IPS-15b (cell line): Measurements from ENCODE around the gene CCDC194.
A peak's percentile ranks its signal among the peaks of the same experiment; 100 is the strongest.

Experiments
- H3K27me3 ChIP-seq: one replicate; pipeline ENCODE4 v1.6.1; 2013; ENCODE audit warnings: low read length; ENCODE audit not compliant: control insufficient read depth, insufficient read depth
- H3K36me3 ChIP-seq: one replicate; pipeline ENCODE4 v1.6.1; 2013; ENCODE audit warnings: low read length; ENCODE audit not compliant: control insufficient read depth, insufficient read depth
- H3K4me1 ChIP-seq: one replicate; pipeline ENCODE4 v1.6.1; 2013; ENCODE audit warnings: mild to moderate bottlenecking, low read length; ENCODE audit not compliant: control insufficient read depth, insufficient read depth
- H3K4me3 ChIP-seq: one replicate; pipeline ENCODE4 v1.5.1; 2013; ENCODE audit warnings: low read depth, low read length
- H3K9ac ChIP-seq: one replicate; pipeline ENCODE4 v1.6.1; 2013; ENCODE audit warnings: low read depth, mild to moderate bottlenecking, low read length
- H3K9me3 ChIP-seq: one replicate; pipeline ENCODE4 v1.6.1; 2013; ENCODE audit warnings: mild to moderate bottlenecking, low read length; ENCODE audit not compliant: control insufficient read depth, insufficient read depth

Gene CCDC194

DNA sequence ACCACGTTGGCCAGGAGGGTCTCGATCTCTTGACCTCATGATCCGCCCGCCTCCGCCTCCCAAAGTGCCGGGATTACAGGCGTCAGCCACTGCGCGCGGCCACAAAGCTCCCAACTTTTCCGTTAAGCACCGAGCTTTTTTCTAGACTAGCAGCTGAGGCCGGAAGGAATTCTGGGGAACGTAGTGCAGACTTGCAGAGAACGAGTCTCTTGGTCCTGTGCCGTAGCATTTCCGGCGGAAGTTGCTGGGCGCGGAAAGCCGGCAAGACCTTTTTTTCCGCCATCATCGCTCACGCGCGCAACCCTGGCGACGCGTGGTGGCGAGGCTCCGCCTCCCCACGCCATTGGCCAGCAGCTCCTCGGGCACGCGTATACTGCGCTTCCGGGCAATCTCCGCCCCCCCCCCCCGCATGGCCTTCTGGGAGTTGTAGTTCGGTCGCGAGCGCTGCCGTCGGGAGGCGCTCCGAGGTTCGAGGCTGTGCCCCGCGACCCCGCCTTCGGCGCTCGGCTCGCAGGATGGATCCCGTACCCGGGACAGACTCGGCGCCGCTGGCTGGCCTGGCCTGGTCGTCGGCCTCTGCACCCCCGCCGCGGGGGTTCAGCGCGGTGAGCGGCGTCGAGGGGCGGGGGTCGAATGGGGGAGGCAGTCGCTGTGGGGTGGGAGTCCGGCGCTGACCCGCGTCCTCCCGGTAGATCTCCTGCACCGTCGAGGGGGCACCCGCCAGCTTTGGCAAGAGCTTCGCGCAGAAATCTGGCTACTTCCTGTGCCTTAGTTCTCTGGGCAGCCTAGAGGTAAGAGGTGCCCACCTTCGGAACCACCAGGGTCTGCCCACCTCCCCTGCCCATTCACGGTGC, 25.9 kb upstream of the CCDC194 start, which contains the start of gene MVB12A:
Gene MVB12A, plus strand, starts transcription at position 427 of the 854 bp plus-strand sequence. Its CDS starts 89 bp downstream, at position 516.
- Histone ChIP-seq H3K9ac (peak within 1 kb of the TSS; percentile 78), H3K4me3 (peak within 1 kb of the TSS; percentile 93), H3K27me3 (no peaks in the 10 kb centered on the region), H3K36me3 (no peaks in the 10 kb centered on the region), H3K4me1 (peaks cover 4% of the 10 kb centered on the region), H3K9me3 (no peaks in the 10 kb centered on the region)

GRCh38 chr19:17419154-17419620, 25.2 kb upstream of the CCDC194 start:
- Histone ChIP-seq H3K27me3 (no peaks in the 10 kb centered on the region), H3K4me3 (peak overlapping the region; percentile 53), H3K4me1 (peaks cover 7% of the 10 kb centered on the region), H3K36me3 (no peaks in the 10 kb centered on the region), H3K9me3 (no peaks in the 10 kb centered on the region), H3K9ac (peak overlapping the region; percentile 78)

- no peaks in the 10 kb centered on the region for H3K36me3 ChIP-seq
- H3K4me1 ChIP-seq: peaks cover 7% of the 10 kb centered on the region
- peak overlapping the region; percentile 53 for H3K4me3 ChIP-seq
Observed at GRCh38 chr19:17418710-17419109, 24.7 kb upstream of the CCDC194 start.

GRCh38 chr19:17415121-17415520, 21.1 kb upstream of the CCDC194 start:
- Histone ChIP-seq H3K4me1 (peaks cover 11% of the 10 kb centered on the region), H3K9me3 (no peaks in the 10 kb centered on the region), H3K27me3 (peaks cover 3% of the 10 kb centered on the region), H3K36me3 (no peaks in the 10 kb centered on the region), H3K9ac (no peak overlapping the region), H3K4me3 (peak overlapping the region; percentile 27)

More at GRCh38 chr19:17418710-17419109, 24.7 kb upstream of the CCDC194 start:
- H3K9me3 ChIP-seq: no peaks in the 10 kb centered on the region
- H3K27me3 ChIP-seq: peaks cover 1% of the 10 kb centered on the region
- H3K9ac ChIP-seq: no peak overlapping the region

DNA sequence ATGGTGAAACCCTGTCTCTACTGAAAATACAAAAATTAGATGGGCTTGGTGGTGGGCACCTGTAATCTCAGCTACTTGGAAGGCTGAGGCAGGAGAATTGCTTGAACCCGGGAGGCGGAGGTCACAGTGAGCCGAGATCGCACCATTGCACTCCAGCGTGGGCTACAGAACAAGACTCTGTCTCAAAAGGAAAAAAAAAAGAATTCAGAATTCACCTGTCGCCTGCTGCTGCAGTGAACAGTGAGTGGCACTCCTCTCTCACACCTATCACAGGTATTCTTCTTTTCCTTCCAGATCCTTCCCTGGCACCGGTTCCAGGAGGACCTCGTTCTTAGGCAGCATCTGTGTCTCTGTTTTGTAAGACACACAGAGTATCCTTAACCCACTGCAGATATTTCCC, 20.1 kb upstream of the CCDC194 start:
- H3K4me1 ChIP-seq: peaks cover 11% of the 10 kb centered on the region
- no peaks in the 10 kb centered on the region for H3K36me3 ChIP-seq
- no peak overlapping the region for H3K9ac ChIP-seq
- H3K27me3 ChIP-seq: peaks cover 3% of the 10 kb centered on the region
- no peak overlapping the region for H3K4me3 ChIP-seq
- H3K9me3 ChIP-seq: no peaks in the 10 kb centered on the region

DNA sequence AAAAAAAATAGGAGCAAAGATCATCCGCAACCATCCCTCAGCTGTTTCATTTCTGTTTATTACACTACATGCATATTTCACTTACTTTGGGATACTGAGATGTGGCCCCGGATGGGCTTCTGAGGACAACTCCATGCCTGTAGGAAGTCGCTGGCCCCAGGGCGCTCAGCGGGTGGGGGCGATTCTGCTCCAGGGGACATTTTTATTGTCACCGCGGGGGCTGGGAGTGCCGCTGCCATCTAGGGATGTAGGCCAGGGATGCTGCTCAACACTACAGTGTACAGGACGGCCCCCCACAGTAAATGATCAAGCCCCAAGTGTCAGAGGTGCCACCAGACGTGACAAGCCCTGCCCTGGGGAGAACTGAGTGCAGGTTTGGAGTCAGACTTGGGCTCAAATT, 17.8 kb upstream of the CCDC194 start:
- Histone ChIP-seq H3K9ac (no peak overlapping the region), H3K4me3 (no peak overlapping the region), H3K27me3 (peaks cover 3% of the 10 kb centered on the region), H3K36me3 (no peaks in the 10 kb centered on the region), H3K4me1 (peaks cover 11% of the 10 kb centered on the region), H3K9me3 (no peaks in the 10 kb centered on the region)

DNA sequence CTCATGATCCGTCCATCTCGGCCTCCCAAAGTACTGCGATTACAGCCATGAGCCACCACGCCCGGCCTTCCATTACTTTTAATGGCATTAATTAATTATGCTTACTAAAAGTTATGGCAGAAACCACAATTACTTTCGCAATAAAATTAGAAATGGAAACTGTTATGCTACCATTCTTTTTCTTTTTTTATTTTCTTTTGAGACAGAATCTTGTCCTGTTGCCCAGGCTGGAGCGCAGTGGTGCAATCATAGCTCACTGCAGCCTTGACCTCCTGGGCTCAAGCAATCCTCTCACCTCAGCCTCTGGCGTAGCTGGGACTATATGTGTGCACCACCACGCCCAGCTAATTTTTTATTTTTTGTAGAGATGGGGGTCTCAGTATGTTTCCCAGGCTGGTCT, 16.0 kb upstream of the CCDC194 start:
- peaks cover 3% of the 10 kb centered on the region for H3K27me3 ChIP-seq
- no peaks in the 10 kb centered on the region for H3K36me3 ChIP-seq
- H3K9me3 ChIP-seq: no peaks in the 10 kb centered on the region
- H3K9ac ChIP-seq: no peak overlapping the region
- H3K4me3 ChIP-seq: no peak overlapping the region
- H3K4me1 ChIP-seq: peaks cover 8% of the 10 kb centered on the region

GRCh38 chr19:17406887-17407196, 12.8 kb upstream of the CCDC194 start:
- Histone ChIP-seq H3K4me1 (peaks cover 3% of the 10 kb centered on the region), H3K9me3 (no peaks in the 10 kb centered on the region), H3K4me3 (no peak overlapping the region), H3K27me3 (no peaks in the 10 kb centered on the region), H3K36me3 (peaks cover 5% of the 10 kb centered on the region), H3K9ac (no peak overlapping the region)

- peak overlapping the region; percentile 12 for H3K4me3 ChIP-seq
Observed at GRCh38 chr19:17406046-17406886, 12.3 kb upstream of the CCDC194 start.

GRCh38 chr19:17405250-17406045, 11.5 kb upstream of the CCDC194 start, which contains the start of gene BST2:
BST2 (minus strand) TSS chr19:17405630; CDS start chr19:17405575, 55 bp downstream.
- no peaks in the 10 kb centered on the region for H3K27me3 ChIP-seq
- peak within 1 kb of the TSS; percentile 87 for H3K9ac ChIP-seq
- H3K9me3 ChIP-seq: no peaks in the 10 kb centered on the region
- peaks cover 3% of the 10 kb centered on the region for H3K4me1 ChIP-seq
- peak within 1 kb of the TSS; percentile 68 for H3K4me3 ChIP-seq
- peaks cover 9% of the 10 kb centered on the region for H3K36me3 ChIP-seq

More at GRCh38 chr19:17406046-17406886, 12.3 kb upstream of the CCDC194 start:
- no peaks in the 10 kb centered on the region for H3K27me3 ChIP-seq
- no peaks in the 10 kb centered on the region for H3K9me3 ChIP-seq
- peak overlapping the region; percentile 41 for H3K9ac ChIP-seq
- H3K4me1 ChIP-seq: peaks cover 3% of the 10 kb centered on the region
- peaks cover 9% of the 10 kb centered on the region for H3K36me3 ChIP-seq

GRCh38 chr19:17404621-17405249, 10.7 kb upstream of the CCDC194 start:
- H3K27me3 ChIP-seq: no peaks in the 10 kb centered on the region
- H3K4me3 ChIP-seq: peak overlapping the region; percentile 68

More at GRCh38 chr19:17404621-17405249, 10.7 kb upstream of the CCDC194 start:
- Histone ChIP-seq H3K9ac (peak overlapping the region; percentile 87), H3K4me1 (peaks cover 3% of the 10 kb centered on the region), H3K9me3 (no peaks in the 10 kb centered on the region), H3K36me3 (peaks cover 11% of the 10 kb centered on the region)
